Measurements from ENCODE around the gene TNNI2.
"Not testable (repeated sequence)": the region's sequence is repeated elsewhere in the genome, so short reads cannot be mapped to it uniquely, and the experiment has no call there.

- TF ChIP-seq, protein P1, sequence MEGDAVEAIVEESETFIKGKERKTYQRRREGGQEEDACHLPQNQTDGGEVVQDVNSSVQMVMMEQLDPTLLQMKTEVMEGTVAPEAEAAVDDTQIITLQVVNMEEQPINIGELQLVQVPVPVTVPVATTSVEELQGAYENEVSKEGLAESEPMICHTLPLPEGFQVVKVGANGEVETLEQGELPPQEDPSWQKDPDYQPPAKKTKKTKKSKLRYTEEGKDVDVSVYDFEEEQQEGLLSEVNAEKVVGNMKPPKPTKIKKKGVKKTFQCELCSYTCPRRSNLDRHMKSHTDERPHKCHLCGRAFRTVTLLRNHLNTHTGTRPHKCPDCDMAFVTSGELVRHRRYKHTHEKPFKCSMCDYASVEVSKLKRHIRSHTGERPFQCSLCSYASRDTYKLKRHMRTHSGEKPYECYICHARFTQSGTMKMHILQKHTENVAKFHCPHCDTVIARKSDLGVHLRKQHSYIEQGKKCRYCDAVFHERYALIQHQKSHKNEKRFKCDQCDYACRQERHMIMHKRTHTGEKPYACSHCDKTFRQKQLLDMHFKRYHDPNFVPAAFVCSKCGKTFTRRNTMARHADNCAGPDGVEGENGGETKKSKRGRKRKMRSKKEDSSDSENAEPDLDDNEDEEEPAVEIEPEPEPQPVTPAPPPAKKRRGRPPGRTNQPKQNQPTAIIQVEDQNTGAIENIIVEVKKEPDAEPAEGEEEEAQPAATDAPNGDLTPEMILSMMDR (IDR thresholded peaks at IDR 0.05), result not testable (repeated sequence)
- not testable (repeated sequence) for TF ChIP-seq EZH2 (IDR thresholded peaks at IDR 0.05; ENCODE audit: borderline replicate concordance, insufficient read depth, low read depth, low read length, poor library complexity, severe bottlenecking)
These were observed 25.4 kb upstream of the TNNI2 start for GRCh38 chr11:1813356-1813755.
